Caco-2 (cell line): Measurements from ENCODE around the gene P2RX3. TPM values are rescaled to one million over a fixed set of nuclear protein-coding genes. Genes with fewer than 3 reads are reported as not detected.

ENCODE experiments used
- BruUV-seq: library from RNA; stranded (reverse); fragments of 400-500 nt; replicated peaks from 2 replicates; lab custom pipeline; 2021; lab: Mats Ljungman, UMichigan
- CTCF ChIA-PET: fragments of 300-600 bp; sonication (Branson Sonifier 250); formaldehyde crosslinking; loops from one replicate; lab custom pipeline; 2022; ENCODE audit warnings: antibody characterized with exemption; lab: Charles Lee
- POLR2A ChIA-PET: fragments of 300-600 bp; sonication (Branson Sonifier 250); formaldehyde crosslinking; loops from one replicate; lab custom pipeline; 2022; ENCODE audit warnings: antibody characterized with exemption; lab: Charles Lee
- DNase-seq, 2 experiments: peaks; one replicate each; pipeline versions ENCODE4 v3.0.0 to v3.0.0-alpha.2; 2020 to 2022
- H3K27me3 ChIP-seq: replicated peaks from 2 replicates; pipeline ENCODE4 v1.6.0; 2011; ENCODE audit warnings: low read length; ENCODE audit not compliant: control insufficient read depth, insufficient read depth
- H3K36me3 ChIP-seq: 2 replicates; pipeline ENCODE4 v1.5.1; 2011; ENCODE audit warnings: low read length; ENCODE audit not compliant: control insufficient read depth, insufficient read depth
- H3K4me1 ChIP-seq: fragments of 250-450 bp; sonication (Bioruptor Pico); 2 replicates; pipeline ENCODE4 v1.5.1; 2020; ENCODE audit warnings: mild to moderate bottlenecking
- H3K4me3 ChIP-seq: 2 replicates; pipeline ENCODE4 v1.5.1; 2011; ENCODE audit warnings: low read depth, mild to moderate bottlenecking, control low read depth, low read length
- H3K9me3 ChIP-seq: fragments of 250-450 bp; sonication (Bioruptor Pico); 2 replicates; pipeline ENCODE4 v1.5.1; 2020; ENCODE audit warnings: mild to moderate bottlenecking, moderate library complexity
- H3K27ac Mint-ChIP-seq: one replicate; pipeline ENCODE4 v1.8.0; 2022; ENCODE audit warnings: mixed read lengths; ENCODE audit not compliant: unreplicated experiment
- H3K27me3 Mint-ChIP-seq: one replicate; pipeline ENCODE4 v1.8.0; 2022; ENCODE audit warnings: mixed read lengths; ENCODE audit not compliant: insufficient read depth, unreplicated experiment
- H3K36me3 Mint-ChIP-seq: one replicate; pipeline ENCODE4 v1.8.0; 2022; ENCODE audit warnings: mild to moderate bottlenecking, mixed read lengths; ENCODE audit not compliant: insufficient read depth, unreplicated experiment
- H3K4me1 Mint-ChIP-seq: one replicate; pipeline ENCODE4 v1.8.0; 2022; ENCODE audit warnings: low read depth, mixed read lengths; ENCODE audit not compliant: unreplicated experiment
- H3K4me3 Mint-ChIP-seq: one replicate; pipeline ENCODE4 v1.8.0; 2022; ENCODE audit warnings: mild to moderate bottlenecking, moderate library complexity, mixed read lengths; ENCODE audit not compliant: unreplicated experiment
- H3K9me3 Mint-ChIP-seq: one replicate; pipeline ENCODE4 v1.8.0; 2022; ENCODE audit warnings: mixed read lengths; ENCODE audit not compliant: unreplicated experiment
- intact Hi-C: fragments of 100-400 bp; cut with micrococcal nuclease; formaldehyde crosslinking; loops from one replicate; pipeline ENCODE4 v1.10.0; 2022; ENCODE audit not compliant: unreplicated experiment
- total RNA-seq: library from RNA; stranded (reverse); gene quantifications from 2 replicates; pipeline ENCODE4 v1.2.3, GENCODE V29; 2022
- TF ChIP-seq, protein P1 (sequence below), 2 experiments: fragments of 200-600 bp in 1 of 2; IDR thresholded peaks; 1 replicate in 1 of 2; 2 replicates in 1 of 2; pipeline versions ENCODE4 v1.5.1 to v1.8.0; 2011 to 2022; ENCODE audit warnings: antibody characterized with exemption in 1 of 2, control low read depth in 1 of 2, inconsistent platforms in 1 of 2, low read depth in 1 of 2, low read length in 1 of 2, mild to moderate bottlenecking in 1 of 2, moderate library complexity in 1 of 2; ENCODE audit not compliant: insufficient read depth in 1 of 2, severe bottlenecking in 1 of 2, unreplicated experiment in 1 of 2

Gene P2RX3
- total RNA-seq, 1 experiment from 2014 or later, result not detected

DNA sequence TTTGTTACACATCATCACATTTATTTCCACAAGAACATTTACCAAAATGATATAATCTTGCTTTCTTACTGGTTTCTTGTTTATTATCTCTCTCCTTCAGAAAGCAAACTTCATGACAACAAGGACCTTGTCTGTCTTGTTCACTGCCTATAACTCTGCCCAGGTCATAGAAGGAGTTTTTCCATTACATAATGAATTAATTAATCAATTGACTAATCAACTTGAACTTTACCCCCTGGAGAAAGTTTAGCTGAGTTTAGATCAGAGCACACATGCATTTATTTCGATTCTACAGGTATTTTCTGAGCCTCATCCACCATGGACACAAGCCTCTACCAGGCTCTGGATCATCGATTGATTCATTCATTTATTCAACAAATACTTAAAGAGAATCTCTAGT is 58.6 kb downstream of the P2RX3 start:
- DNase-seq, result no peak
- ChIA-PET POLR2A (no interaction called here), CTCF (no interaction called here)
- intact Hi-C loops, result no loop called here
- no peaks in the 10 kb centered on the region for H3K36me3 ChIP-seq
- peaks cover 6% of the 10 kb centered on the region for H3K27me3 Mint-ChIP-seq
- H3K4me3 Mint-ChIP-seq, result no peak overlapping the region
- H3K27me3 ChIP-seq, result no peaks in the 10 kb centered on the region
- H3K9me3 ChIP-seq, result no peaks in the 10 kb centered on the region
- no peaks in the 10 kb centered on the region for H3K9me3 Mint-ChIP-seq
- no TSS peak for BruUV-seq
- no peaks in the 10 kb centered on the region for H3K4me1 Mint-ChIP-seq
- TF ChIP-seq, protein P1, sequence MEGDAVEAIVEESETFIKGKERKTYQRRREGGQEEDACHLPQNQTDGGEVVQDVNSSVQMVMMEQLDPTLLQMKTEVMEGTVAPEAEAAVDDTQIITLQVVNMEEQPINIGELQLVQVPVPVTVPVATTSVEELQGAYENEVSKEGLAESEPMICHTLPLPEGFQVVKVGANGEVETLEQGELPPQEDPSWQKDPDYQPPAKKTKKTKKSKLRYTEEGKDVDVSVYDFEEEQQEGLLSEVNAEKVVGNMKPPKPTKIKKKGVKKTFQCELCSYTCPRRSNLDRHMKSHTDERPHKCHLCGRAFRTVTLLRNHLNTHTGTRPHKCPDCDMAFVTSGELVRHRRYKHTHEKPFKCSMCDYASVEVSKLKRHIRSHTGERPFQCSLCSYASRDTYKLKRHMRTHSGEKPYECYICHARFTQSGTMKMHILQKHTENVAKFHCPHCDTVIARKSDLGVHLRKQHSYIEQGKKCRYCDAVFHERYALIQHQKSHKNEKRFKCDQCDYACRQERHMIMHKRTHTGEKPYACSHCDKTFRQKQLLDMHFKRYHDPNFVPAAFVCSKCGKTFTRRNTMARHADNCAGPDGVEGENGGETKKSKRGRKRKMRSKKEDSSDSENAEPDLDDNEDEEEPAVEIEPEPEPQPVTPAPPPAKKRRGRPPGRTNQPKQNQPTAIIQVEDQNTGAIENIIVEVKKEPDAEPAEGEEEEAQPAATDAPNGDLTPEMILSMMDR (IDR thresholded peaks at IDR 0.05; ENCODE audit: insufficient read depth in 1 of 2, low read depth in 1 of 2, low read length in 1 of 2, severe bottlenecking in 1 of 2, unreplicated experiment in 1 of 2), result no peak
- H3K36me3 Mint-ChIP-seq, result no peaks in the 10 kb centered on the region
- no peak overlapping the region for H3K27ac Mint-ChIP-seq
- peaks cover 13% of the 10 kb centered on the region for H3K4me1 ChIP-seq
- H3K4me3 ChIP-seq, result no peak overlapping the region

DNA sequence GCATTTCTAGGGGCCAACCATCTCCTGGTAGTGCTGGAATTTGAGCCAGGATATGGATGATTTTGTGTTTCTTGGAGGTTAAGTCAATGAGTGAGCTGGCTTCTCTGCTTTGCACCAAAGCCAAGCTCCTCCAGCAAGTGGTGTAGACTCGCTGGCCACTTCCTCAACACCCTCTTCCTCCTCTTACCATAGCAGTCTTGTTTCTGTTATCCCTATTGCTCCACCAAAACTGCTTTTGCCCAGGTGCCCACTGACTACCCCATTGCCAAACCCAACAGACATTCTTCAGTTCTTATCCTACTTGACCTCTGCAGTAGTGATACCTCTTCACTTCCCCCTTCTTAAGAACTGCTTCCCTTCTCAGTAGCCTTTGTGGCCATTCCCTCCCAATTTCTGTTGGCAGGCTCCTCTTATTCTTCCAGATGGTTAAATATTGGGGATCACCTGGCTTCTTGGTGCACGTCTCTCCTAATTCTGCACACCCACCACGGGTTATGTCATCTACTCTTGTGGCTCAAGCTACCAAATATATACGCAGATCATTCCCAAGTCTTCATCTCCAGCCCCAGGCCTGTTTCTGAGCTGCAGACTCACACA is 59.3 kb downstream of the P2RX3 start:
- intact Hi-C loops, result no loop called here
- H3K4me3 ChIP-seq, result no peak overlapping the region
- peaks cover 1% of the 10 kb centered on the region for H3K27me3 Mint-ChIP-seq
- H3K36me3 Mint-ChIP-seq, result no peaks in the 10 kb centered on the region
- no peaks in the 10 kb centered on the region for H3K9me3 ChIP-seq
- H3K9me3 Mint-ChIP-seq, result no peaks in the 10 kb centered on the region
- H3K4me3 Mint-ChIP-seq, result no peak overlapping the region
- POLR2A ChIA-PET, result no interaction called here
- TF ChIP-seq, protein P1 (IDR thresholded peaks at IDR 0.05; ENCODE audit: insufficient read depth in 1 of 2, low read depth in 1 of 2, low read length in 1 of 2, severe bottlenecking in 1 of 2, unreplicated experiment in 1 of 2), result no peak
- no TSS peak for BruUV-seq
- H3K36me3 ChIP-seq, result no peaks in the 10 kb centered on the region
- H3K4me1 Mint-ChIP-seq, result no peaks in the 10 kb centered on the region
- H3K27me3 ChIP-seq, result no peaks in the 10 kb centered on the region
- no peak overlapping the region for H3K27ac Mint-ChIP-seq
- DNase-seq, result no peak
- CTCF ChIA-PET, result no interaction called here
- H3K4me1 ChIP-seq, result peaks cover 18% of the 10 kb centered on the region

DNA sequence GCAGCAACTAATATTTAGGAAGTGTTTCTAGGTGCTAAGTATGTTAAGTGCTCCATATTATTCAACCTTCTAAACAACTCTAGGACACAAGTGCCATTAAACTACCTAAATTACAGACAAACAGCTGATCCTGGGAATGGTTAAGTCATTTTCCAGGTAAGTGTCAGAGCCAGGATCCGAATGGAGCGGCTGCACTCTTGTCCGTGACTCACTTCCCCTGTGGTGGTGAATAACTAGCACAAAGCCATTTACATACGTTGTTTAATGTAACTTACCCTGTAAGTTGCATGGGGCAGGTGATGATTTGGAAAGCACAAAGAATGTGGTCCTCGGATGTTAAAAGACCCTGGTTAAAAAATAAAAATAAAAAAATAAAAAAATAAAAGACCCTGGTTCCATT is 61.1 kb downstream of the P2RX3 start:
- POLR2A ChIA-PET, result no interaction called here
- TF ChIP-seq, protein P1 (IDR thresholded peaks at IDR 0.05; ENCODE audit: insufficient read depth in 1 of 2, low read depth in 1 of 2, low read length in 1 of 2, severe bottlenecking in 1 of 2, unreplicated experiment in 1 of 2), result no peak
- H3K36me3 ChIP-seq, result no peaks in the 10 kb centered on the region
- no peak overlapping the region for H3K27ac Mint-ChIP-seq
- BruUV-seq, result no TSS peak
- no peaks in the 10 kb centered on the region for H3K4me1 Mint-ChIP-seq
- H3K36me3 Mint-ChIP-seq, result no peaks in the 10 kb centered on the region
- CTCF ChIA-PET, result interaction anchor here (1.0 to 1.3 kb wide), 2 partner anchors 54 to 61 kb away, joined by 3 to 6 read pairs; partner anchors contain the start of gene RTN4RL2
- peaks cover 22% of the 10 kb centered on the region for H3K4me1 ChIP-seq
- no peak overlapping the region for H3K4me3 ChIP-seq
- no peak overlapping the region for H3K4me3 Mint-ChIP-seq
- intact Hi-C loops, result no loop called here
- no peak for DNase-seq
- no peaks in the 10 kb centered on the region for H3K9me3 Mint-ChIP-seq
- H3K9me3 ChIP-seq, result no peaks in the 10 kb centered on the region
- no peaks in the 10 kb centered on the region for H3K27me3 ChIP-seq
- no peaks in the 10 kb centered on the region for H3K27me3 Mint-ChIP-seq
